ENCODE measurements around the gene SUPT5H. TPM values are rescaled to one million over a fixed set of nuclear protein-coding genes. Genes with fewer than 3 reads are reported as not detected.
A peak's percentile ranks its signal among the peaks of the same experiment; 100 is the strongest.

SUPT5H gene
- total and polyA plus RNA-seq, 2 of the 13 experiments (the other 11 are each of a cell fraction or from before 2014, with no cell fraction given), result 48.2 to 51.7 TPM

GRCh38 chr19:39397360-39398296, 47.8 kb upstream of the SUPT5H start (continued):
- no peak for TF ChIP-seq ZNF460 (CRISPR knock-in tag; IDR thresholded peaks at IDR 0.05; ENCODE audit: borderline replicate concordance)
- TF ChIP-seq HNF1B (CRISPR knock-in tag; IDR thresholded peaks at IDR 0.05), result peak; percentile 76
- peak; percentile 93 for TF ChIP-seq ZBTB38 (CRISPR knock-in tag; IDR thresholded peaks at IDR 0.05)
- TF ChIP-seq ZNF883 (CRISPR knock-in tag; IDR thresholded peaks at IDR 0.05; ENCODE audit: not compliant biosample characterization), result peak; percentile 75
- TF ChIP-seq TOPORS (CRISPR knock-in tag; IDR thresholded peaks at IDR 0.05), result no peak
- TF ChIP-seq TAF1 (CRISPR knock-in tag; IDR thresholded peaks at IDR 0.05), result peak; percentile 67; the same call in 1 of the 2 replicates
- TF ChIP-seq ZNF550 (CRISPR knock-in tag; IDR thresholded peaks at IDR 0.05; ENCODE audit: borderline replicate concordance), result no peak
- TF ChIP-seq JUND (CRISPR knock-in tag; IDR thresholded peaks at IDR 0.05), result no peak
- TF ChIP-seq IRF9 (CRISPR knock-in tag; IDR thresholded peaks at IDR 0.05; ENCODE audit: borderline replicate concordance), result peak; percentile 90
- peak; percentile 76 for TF ChIP-seq ASH2L (IDR thresholded peaks at IDR 0.05; ENCODE audit: insufficient read length, low read depth, low read length)
- TF ChIP-seq ZNF451 (CRISPR knock-in tag; IDR thresholded peaks at IDR 0.05), result peak; percentile 36; the same call in 1 of the 2 replicates
- TF ChIP-seq TFDP2 (CRISPR knock-in tag; IDR thresholded peaks at IDR 0.05), result peak; percentile 26; the same call in 1 of the 2 replicates
- no peak for TF ChIP-seq ZNF737 (CRISPR knock-in tag; IDR thresholded peaks at IDR 0.05; ENCODE audit: borderline replicate concordance)
- TF ChIP-seq ZNF800 (CRISPR knock-in tag; IDR thresholded peaks at IDR 0.05), result 0 out of 2 replicates have a peak, but pooled peaks have one; percentile 7
- no peak for TF ChIP-seq ZZZ3 (CRISPR knock-in tag; IDR thresholded peaks at IDR 0.05; ENCODE audit: borderline replicate concordance)
- TF ChIP-seq ZNF605 (CRISPR knock-in tag; IDR thresholded peaks at IDR 0.05), result peak; percentile 81
- TF ChIP-seq ATF6 (CRISPR knock-in tag; conservative IDR thresholded peaks at IDR 0.05), result no peak; the same call in 1 of the 2 replicates
- TF ChIP-seq ZNF331 (CRISPR knock-in tag; IDR thresholded peaks at IDR 0.05), result peak; percentile 89; the same call in 1 of the 2 replicates
- TF ChIP-seq ZNF562 (CRISPR knock-in tag; IDR thresholded peaks at IDR 0.05; ENCODE audit: borderline replicate concordance), result no peak
- peak; percentile 30; the same call in 1 of the 2 replicates for TF ChIP-seq ZFY (CRISPR knock-in tag; IDR thresholded peaks at IDR 0.05)
